ENCODE results near the gene SEBOX.

GRCh38 chr17:28390563-28390962 is 25.6 kb upstream of the SEBOX start:
- TF ChIP-seq JUNB (IDR thresholded peaks at IDR 0.05) (no peak), KDM5A (IDR thresholded peaks at IDR 0.05) (no peak), RNF2 (IDR thresholded peaks at IDR 0.05; ENCODE audit: borderline replicate concordance, low read depth) (no peak)

All from A549 (cell line).